ENCODE data around the gene GMPS. TPM values are rescaled to one million over a fixed set of nuclear protein-coding genes. Genes with fewer than 3 reads are reported as not detected.

The GMPS gene
- polyA plus RNA-seq, result 21.3 and 21.8 TPM in 2 replicates

GRCh38 chr3:155870133-155870944 lies at the start of gene GMPS:
TSS of gene GMPS (plus strand) at chr3:155870650. CDS start at chr3:155870871, 221 bp downstream.

GRCh38 chr3:155854141-155854940 lies 16.1 kb upstream of the GMPS start, which contains the start of gene SLC33A1:
TSS of gene SLC33A1 (minus strand) at chr3:155854427. CDS start at chr3:155853997, 430 bp downstream.

Other genes with a start within 250 kb of the GMPS start
- gene PLCH1, start 125.6 kb upstream of the GMPS start, polyA plus RNA-seq, result 1.7 and 2.3 TPM in 2 replicates
- gene C3orf33, start 64.4 kb upstream of the GMPS start, polyA plus RNA-seq, result 19.8 and 20.0 TPM in 2 replicates
- gene SLC33A1, start 16.2 kb upstream of the GMPS start, polyA plus RNA-seq, result 19.7 and 21.3 TPM in 2 replicates
- 455 and 479 TPM in 2 replicates for gene KCNAB1, start 249.9 kb downstream of the GMPS start, polyA plus RNA-seq